SK-N-SH treated with all-trans-retinoic acid at 6 μM for 48 hours (cell line): Measurements from ENCODE around the gene SPTY2D1.
"Not testable (repeated sequence)": the region's sequence is repeated elsewhere in the genome, so short reads cannot be mapped to it uniquely, and the experiment has no call there.

ENCODE experiments used
- ATAC-seq: fragments of 200-7000 bp; cut with Tn5 transposase; 3 replicates; pipeline ENCODE4 v1.9.1; 2020; ENCODE audit warnings: mild to moderate bottlenecking, moderate library complexity
- ARNTL ChIP-seq: fragments of 450-650 bp; formaldehyde crosslinking; IDR thresholded peaks from 2 replicates; pipeline ENCODE4 v1.5.0; 2020; ENCODE audit warnings: low read depth, mild to moderate bottlenecking, moderate library complexity, borderline replicate concordance
- BACH2 ChIP-seq: fragments of 250-450 bp; sonication (Bioruptor Pico); IDR thresholded peaks from 2 replicates; pipeline ENCODE4 v1.9.0; 2021; ENCODE audit warnings: mild to moderate bottlenecking, borderline replicate concordance
- CREB5 ChIP-seq: fragments of 250-450 bp; sonication (Bioruptor Pico); IDR thresholded peaks from 2 replicates; pipeline ENCODE4 v1.5.1; 2020; ENCODE audit warnings: low read depth, mild to moderate bottlenecking, moderate library complexity
- CSDC2 ChIP-seq: fragments of 250-450 bp; sonication (Bioruptor Pico); IDR thresholded peaks from 2 replicates; pipeline ENCODE4 v1.5.0; 2020; ENCODE audit warnings: mild to moderate bottlenecking, moderate library complexity
- CSRNP3 ChIP-seq: fragments of 250-450 bp; sonication (Bioruptor Pico); IDR thresholded peaks from 2 replicates; pipeline ENCODE4 v1.5.1; 2021; ENCODE audit warnings: mild to moderate bottlenecking, moderate library complexity
- ESRRG ChIP-seq: fragments of 250-450 bp; sonication (Bioruptor Pico); IDR thresholded peaks from 2 replicates; pipeline ENCODE4 v1.6.1; 2021; ENCODE audit warnings: mild to moderate bottlenecking
- GLIS3 ChIP-seq: fragments of 250-450 bp; sonication (Bioruptor Pico); IDR thresholded peaks from 2 replicates; pipeline ENCODE4 v1.5.0; 2020; ENCODE audit warnings: mild to moderate bottlenecking, moderate library complexity
- ISL1 ChIP-seq: fragments of 250-450 bp; sonication (Bioruptor Pico); IDR thresholded peaks from 2 replicates; pipeline ENCODE4 v2.1.2; 2022; ENCODE audit warnings: mild to moderate bottlenecking, moderate library complexity
- OSR1 ChIP-seq: fragments of 250-450 bp; sonication (Bioruptor Pico); IDR thresholded peaks from 2 replicates; pipeline ENCODE4 v1.8.0; 2022; ENCODE audit warnings: moderate library complexity, mild to moderate bottlenecking, inconsistent platforms
- PATZ1 ChIP-seq: fragments of 250-450 bp; sonication (Bioruptor Pico); IDR thresholded peaks from 2 replicates; pipeline ENCODE4 v1.8.0; 2020; ENCODE audit warnings: mild to moderate bottlenecking, moderate library complexity, borderline replicate concordance
- PPARA ChIP-seq: fragments of 250-450 bp; sonication (Bioruptor Pico); IDR thresholded peaks from 2 replicates; pipeline ENCODE4 v1.5.0; 2020; ENCODE audit warnings: mild to moderate bottlenecking, borderline replicate concordance
- RARB ChIP-seq: fragments of 250-450 bp; sonication (Bioruptor Pico); IDR thresholded peaks from 2 replicates; pipeline ENCODE4 v1.8.0; 2021; ENCODE audit warnings: mild to moderate bottlenecking, moderate library complexity
- SNAI2 ChIP-seq: fragments of 250-450 bp; sonication (Bioruptor Pico); IDR thresholded peaks from 2 replicates; pipeline ENCODE4 v1.5.0; 2020; ENCODE audit warnings: mild to moderate bottlenecking, moderate library complexity
- TCF4 ChIP-seq: fragments of 250-450 bp; sonication (Bioruptor Pico); IDR thresholded peaks from 2 replicates; pipeline ENCODE4 v1.8.0; 2021; ENCODE audit warnings: mild to moderate bottlenecking, moderate library complexity, borderline replicate concordance
- TOX ChIP-seq: fragments of 250-450 bp; sonication (Bioruptor Pico); IDR thresholded peaks from 2 replicates; pipeline ENCODE4 v1.8.0; 2021; ENCODE audit warnings: mild to moderate bottlenecking, moderate library complexity, borderline replicate concordance
- TSHZ2 ChIP-seq: fragments of 250-450 bp; sonication (Bioruptor Pico); IDR thresholded peaks from 2 replicates; pipeline ENCODE4 v1.5.0; 2020; ENCODE audit warnings: mild to moderate bottlenecking, moderate library complexity
- ZC3H10 ChIP-seq: fragments of 250-450 bp; sonication (Bioruptor Pico); IDR thresholded peaks from 2 replicates; pipeline ENCODE4 v1.5.1; 2021; ENCODE audit warnings: mild to moderate bottlenecking, moderate library complexity
- ZFP3 ChIP-seq: fragments of 250-450 bp; sonication (Bioruptor Pico); IDR thresholded peaks from 2 replicates; pipeline ENCODE4 v1.5.0; 2020; ENCODE audit warnings: mild to moderate bottlenecking, moderate library complexity
- ZFP30 ChIP-seq: fragments of 450-650 bp; formaldehyde crosslinking; IDR thresholded peaks from 2 replicates; pipeline ENCODE4 v1.5.0; 2022; ENCODE audit warnings: mild to moderate bottlenecking, moderate library complexity
- ZNF565 ChIP-seq: fragments of 450-650 bp; formaldehyde crosslinking; conservative IDR thresholded peaks from 2 replicates; pipeline ENCODE4 v1.5.0; 2020; ENCODE audit warnings: low read depth, mild to moderate bottlenecking, moderate library complexity
- ZNF70 ChIP-seq: fragments of 450-650 bp; formaldehyde crosslinking; IDR thresholded peaks from 2 replicates; pipeline ENCODE4 v1.5.0; 2020; ENCODE audit warnings: mild to moderate bottlenecking, moderate library complexity
- ZNF8 ChIP-seq: fragments of 450-650 bp; formaldehyde crosslinking; IDR thresholded peaks from 2 replicates; pipeline ENCODE4 v1.5.0; 2020; ENCODE audit warnings: mild to moderate bottlenecking, moderate library complexity

SPTY2D1 gene

GRCh38 chr11:18671246-18671645 is 37.1 kb upstream of the SPTY2D1 start (continued):
- TF ChIP-seq SNAI2 (CRISPR knock-in tag) (no peak), GLIS3 (CRISPR knock-in tag) (no peak), ZC3H10 (CRISPR knock-in tag) (no peak), ARNTL (no peak), RARB (CRISPR knock-in tag) (no peak), ZFP3 (CRISPR knock-in tag) (no peak), ZFP30 (no peak), ZNF565 (no peak), ZNF70 (CRISPR knock-in tag) (no peak), CSDC2 (CRISPR knock-in tag) (no peak), BACH2 (CRISPR knock-in tag) (no peak), TOX (CRISPR knock-in tag) (no peak)

- TF ChIP-seq ZFP30 (no peak), SNAI2 (CRISPR knock-in tag) (no peak), TOX (CRISPR knock-in tag) (no peak), TSHZ2 (CRISPR knock-in tag) (no peak), ZNF70 (CRISPR knock-in tag) (no peak), RARB (CRISPR knock-in tag) (no peak)
- no peak for ATAC-seq
Measured at GRCh38 chr11:18669711-18670110, 35.6 kb upstream of the SPTY2D1 start.

- no peak for TF ChIP-seq ESRRG (CRISPR knock-in tag)
- no peak for ATAC-seq
Measured at GRCh38 chr11:18669219-18669596, 35.1 kb upstream of the SPTY2D1 start.

GRCh38 chr11:18668131-18668530 is 34.0 kb upstream of the SPTY2D1 start:
- TF ChIP-seq ZNF565 (no peak), RARB (CRISPR knock-in tag) (no peak), TCF4 (CRISPR knock-in tag) (no peak), ZNF8 (CRISPR knock-in tag) (no peak), ZC3H10 (CRISPR knock-in tag) (no peak), ARNTL (no peak), CREB5 (CRISPR knock-in tag) (no peak)
- TF ChIP-seq, all 23 proteins: peak for 0
- ATAC-seq: no peak

- ATAC-seq: not testable (repeated sequence)
Measured at GRCh38 chr11:18665353-18665872, 31.3 kb upstream of the SPTY2D1 start.

- TF ChIP-seq ZNF70 (CRISPR knock-in tag) (no peak), RARB (CRISPR knock-in tag) (no peak), ZNF565 (no peak), PPARA (CRISPR knock-in tag) (no peak), ZFP30 (no peak), OSR1 (CRISPR knock-in tag) (no peak), TOX (CRISPR knock-in tag) (no peak), SNAI2 (CRISPR knock-in tag) (no peak), BACH2 (CRISPR knock-in tag) (no peak), CSRNP3 (CRISPR knock-in tag) (no peak), PATZ1 (CRISPR knock-in tag) (no peak), CREB5 (CRISPR knock-in tag) (no peak), ISL1 (CRISPR knock-in tag) (no peak), ZNF8 (CRISPR knock-in tag) (no peak), ZFP3 (CRISPR knock-in tag) (no peak), TCF4 (CRISPR knock-in tag) (no peak), ARNTL (no peak)
- ATAC-seq: no peak
Measured at GRCh38 chr11:18657673-18658072, 23.5 kb upstream of the SPTY2D1 start.
